ENCODE results near the gene LINC01488. TPM values are rescaled to one million over a fixed set of nuclear protein-coding genes. Genes with fewer than 3 reads are reported as not detected.

Gene LINC01488
- total RNA-seq, 2 experiments from 2014 or later = not detected

GRCh38 chr11:69489031-69489745 lies 7.7 kb downstream of the LINC01488 start:
- CTCF ChIA-PET = no interaction called here
- POLR2A ChIA-PET = no interaction called here

DNA sequence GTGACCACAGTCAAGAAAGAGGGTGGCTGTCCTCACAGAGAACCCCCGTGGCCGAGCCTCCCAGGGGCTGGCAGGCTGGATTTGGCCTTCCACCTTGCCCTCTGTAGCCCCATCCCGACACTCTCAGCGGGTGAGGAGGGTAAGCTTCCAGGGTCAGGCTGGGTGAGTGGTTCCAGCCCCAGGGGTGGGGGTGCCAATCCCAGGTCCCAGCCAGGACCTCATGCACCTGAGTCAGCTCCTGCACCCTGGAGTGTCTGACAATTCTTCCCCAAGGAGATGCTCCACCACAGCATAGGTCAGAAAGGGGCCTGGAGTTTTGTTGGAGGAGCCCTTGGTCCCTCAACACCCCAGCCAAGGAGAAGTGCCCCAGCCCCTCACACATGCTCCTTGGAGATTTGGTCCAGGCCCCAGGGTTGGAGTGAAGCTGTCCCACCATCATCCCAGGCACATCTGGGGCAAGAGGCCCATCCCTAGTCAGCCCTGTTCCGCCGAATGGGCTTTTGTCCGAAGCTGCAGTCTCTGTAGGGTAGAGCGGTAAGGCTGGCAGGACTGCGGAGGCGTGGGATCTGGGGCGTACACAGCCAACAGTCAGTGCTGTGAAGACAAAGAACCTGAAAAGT lies 8.4 kb downstream of the LINC01488 start:
- POLR2A ChIA-PET = no interaction called here
- CTCF ChIA-PET = no interaction called here

GRCh38 chr11:69490516-69490915 lies 9.1 kb downstream of the LINC01488 start:
- ChIA-PET POLR2A (no interaction called here), CTCF (no interaction called here)

DNA sequence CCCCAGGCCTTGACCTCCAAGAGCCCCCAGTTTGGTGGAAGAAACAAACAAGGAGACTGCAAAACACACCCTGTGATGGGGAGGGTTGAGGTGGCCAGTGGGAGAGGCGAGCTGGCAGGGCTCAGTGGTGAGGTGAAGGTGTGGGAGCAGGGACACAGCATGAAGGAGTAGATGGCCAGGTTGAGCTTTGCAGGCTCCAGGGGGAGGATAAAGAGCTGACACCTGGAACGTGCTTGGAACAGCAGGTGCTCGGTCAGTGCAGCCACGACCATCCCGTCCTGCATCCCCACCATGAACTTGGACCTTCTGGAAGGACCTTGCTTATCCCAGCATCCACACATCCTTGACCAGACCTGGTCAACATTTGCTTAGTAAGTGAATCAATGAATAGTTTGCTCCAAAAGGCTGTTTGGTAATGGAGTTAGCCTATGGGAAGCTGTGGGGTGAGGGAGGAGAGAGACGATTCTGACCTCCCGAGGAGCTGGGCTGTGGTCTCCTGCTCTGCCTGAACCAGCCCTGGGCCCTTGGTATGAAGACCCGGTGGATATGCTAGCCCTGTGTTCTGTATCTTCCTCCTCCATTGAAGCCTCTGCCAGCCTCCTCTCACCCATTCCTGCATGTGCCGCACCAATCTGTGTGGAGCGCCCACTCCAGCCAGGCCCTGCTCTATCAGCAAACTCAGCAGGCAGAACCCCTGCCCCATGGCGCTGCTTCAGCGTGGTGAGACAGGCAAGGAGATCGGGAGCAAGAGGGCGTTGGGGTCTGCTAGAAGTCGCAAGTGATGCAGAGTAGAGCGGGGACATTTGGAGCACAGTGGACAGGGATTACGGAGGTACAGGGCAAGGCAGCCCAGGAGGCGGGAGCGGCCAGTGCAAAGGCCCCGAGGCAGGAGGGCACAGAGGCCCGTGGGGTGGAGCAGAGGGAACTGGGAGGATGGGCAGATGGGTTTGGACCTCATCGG lies 9.9 kb downstream of the LINC01488 start:
- CTCF ChIA-PET = no interaction called here
- POLR2A ChIA-PET = no interaction called here

GRCh38 chr11:69492201-69492991 lies 10.9 kb downstream of the LINC01488 start:
- POLR2A ChIA-PET = no interaction called here
- CTCF ChIA-PET = no interaction called here

GRCh38 chr11:69493931-69494821 lies 12.7 kb downstream of the LINC01488 start:
- ChIA-PET CTCF (no interaction called here), POLR2A (no interaction called here)

DNA sequence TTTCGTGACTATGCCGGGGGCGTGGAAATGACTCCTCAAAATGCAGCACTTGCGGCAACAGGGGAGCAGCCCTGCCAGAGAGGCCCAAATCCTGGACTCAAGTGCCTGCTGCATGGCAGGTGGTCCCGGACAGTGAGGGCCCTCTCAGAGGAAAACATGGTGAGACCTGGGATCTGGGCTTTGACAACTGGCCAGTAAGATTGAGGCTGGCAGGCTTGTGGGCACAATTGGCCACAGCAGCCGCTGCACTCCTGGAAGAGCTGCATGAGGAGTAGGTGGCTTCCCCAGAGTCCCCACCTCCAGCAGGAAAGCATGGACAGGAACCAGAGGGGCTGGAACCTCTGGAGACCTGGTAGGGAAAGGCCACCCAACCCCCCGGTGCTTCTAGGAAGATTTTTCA lies 13.4 kb downstream of the LINC01488 start:
- ChIA-PET CTCF (no interaction called here), POLR2A (no interaction called here)

GRCh38 chr11:69495441-69496201 lies 14.2 kb downstream of the LINC01488 start:
- POLR2A ChIA-PET = no interaction called here
- CTCF ChIA-PET = no interaction called here

- CTCF ChIA-PET = no interaction called here
- POLR2A ChIA-PET = no interaction called here
Measured at GRCh38 chr11:69496202-69496557, 14.7 kb downstream of the LINC01488 start.

DNA sequence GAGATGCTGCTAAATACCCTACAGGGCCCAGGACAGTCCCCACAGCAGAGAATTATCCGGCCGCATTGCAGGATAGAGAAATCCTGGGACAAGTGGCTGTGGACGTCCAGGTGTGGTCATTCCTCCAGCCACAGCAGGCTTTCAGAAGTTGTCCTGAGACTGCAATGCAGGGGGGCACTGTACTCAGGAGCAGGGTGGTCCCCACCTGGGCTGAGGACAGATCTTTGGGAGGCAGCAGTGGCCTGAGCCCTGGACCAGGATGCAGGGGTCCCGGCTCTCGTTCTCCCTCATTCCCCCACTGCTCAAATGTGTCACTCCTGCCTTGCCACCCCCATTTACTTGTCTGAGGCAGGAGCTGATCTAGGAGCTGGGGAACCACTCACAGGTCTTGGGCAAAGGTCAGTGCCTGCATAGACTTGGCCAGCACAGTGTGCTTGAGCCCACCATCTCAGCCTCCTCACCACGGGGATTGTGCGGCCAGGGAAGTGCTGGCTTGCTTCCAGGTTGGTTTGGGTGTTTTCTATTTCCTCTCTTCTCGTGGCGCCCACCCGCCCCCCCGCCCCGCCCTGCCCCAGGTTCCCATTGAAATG lies 15.3 kb downstream of the LINC01488 start:
- POLR2A ChIA-PET = no interaction called here
- CTCF ChIA-PET = no interaction called here

GRCh38 chr11:69497221-69497787 lies 15.8 kb downstream of the LINC01488 start:
- ChIA-PET POLR2A (no interaction called here), CTCF (no interaction called here)

GRCh38 chr11:69498614-69499175 lies 17.2 kb downstream of the LINC01488 start:
- ChIA-PET POLR2A (no interaction called here), CTCF (no interaction called here)

- ChIA-PET CTCF (no interaction called here), POLR2A (no interaction called here)
Measured at GRCh38 chr11:69499186-69499917, 17.9 kb downstream of the LINC01488 start.

GRCh38 chr11:69499918-69500284 lies 18.4 kb downstream of the LINC01488 start:
- POLR2A ChIA-PET = no interaction called here
- CTCF ChIA-PET = no interaction called here

DNA sequence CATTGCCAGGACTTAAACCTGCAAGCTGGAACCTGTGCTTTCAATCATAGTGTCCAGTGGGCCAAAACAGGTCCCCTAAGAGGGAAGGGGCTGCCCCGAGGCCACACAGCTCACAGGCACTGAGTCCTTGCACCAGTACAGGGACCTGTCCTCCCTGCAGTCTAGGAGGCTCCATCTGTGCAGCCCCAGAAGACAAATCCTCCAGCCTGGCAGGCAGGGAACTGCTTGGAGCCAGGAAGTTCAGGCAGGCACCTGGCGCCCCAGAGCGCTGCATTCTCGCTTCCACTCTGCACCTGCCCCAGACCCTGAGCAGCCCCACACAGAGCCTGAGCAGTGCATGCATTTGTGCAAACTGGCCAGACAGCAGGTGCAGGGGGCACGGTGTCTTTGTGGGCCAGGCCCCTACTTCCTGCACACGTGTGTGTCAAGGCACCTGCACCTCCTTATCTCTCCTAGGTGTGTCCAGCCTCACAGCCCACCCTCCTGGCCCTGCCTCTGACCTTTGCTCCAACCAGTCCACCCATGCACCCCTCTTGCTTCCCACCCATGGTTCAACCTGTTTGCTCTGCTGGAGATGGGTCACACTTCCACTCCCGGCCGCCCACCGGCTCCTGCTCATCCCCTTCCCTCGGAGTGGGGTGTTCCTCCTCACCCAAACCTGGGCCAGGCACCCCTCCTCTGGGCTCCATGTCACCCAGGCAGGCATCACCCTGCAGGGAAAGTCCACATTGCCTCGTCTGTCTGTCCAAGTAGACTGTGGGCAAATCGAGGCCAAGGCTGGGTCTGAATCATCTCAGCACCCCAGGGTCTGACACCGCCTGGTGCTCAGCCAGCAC lies 19.0 kb downstream of the LINC01488 start:
- ChIA-PET CTCF (no interaction called here), POLR2A (no interaction called here)

GRCh38 chr11:69501121-69501489 lies 19.6 kb downstream of the LINC01488 start:
- POLR2A ChIA-PET = no interaction called here
- CTCF ChIA-PET = no interaction called here

Data from activated CD8-positive, alpha-beta memory T cell treated with anti-CD3 and anti-CD28 coated beads for 36 hours (primary cell).